AG04449 (cell line): ENCODE results near the gene ETV6.

ENCODE experiments used
- CTCF ChIA-PET: fragments of 350-600 bp; formaldehyde crosslinking; extraction: SDS; loops from one replicate; lab custom pipeline; 2021; ENCODE audit warnings: antibody characterized with exemption; lab: Yijun Ruan, JAX
- POLR2A ChIA-PET: fragments of 400-600, 350-600 bp; formaldehyde crosslinking; extraction: SDS; loops from one replicate; lab custom pipeline; 2020; ENCODE audit warnings: antibody characterized with exemption, inconsistent platforms; lab: Yijun Ruan, JAX
- DNase-seq: peaks from one replicate; pipeline ENCODE4 v3.0.0-alpha.2; 2010; ENCODE audit warnings: low read depth, low spot score
- H3K4me3 ChIP-seq: 2 replicates; pipeline ENCODE4 v1.5.1; 2011; ENCODE audit warnings: low read depth, mild to moderate bottlenecking, control low read depth, low read length
- TF ChIP-seq, protein P1 (sequence below): IDR thresholded peaks from one replicate; pipeline ENCODE4 v1.5.1; 2011; ENCODE audit warnings: mild to moderate bottlenecking, moderate library complexity, low read length, control low read depth, inconsistent platforms; ENCODE audit not compliant: insufficient read depth; ENCODE audit errors: missing control alignments

Gene ETV6

DNA sequence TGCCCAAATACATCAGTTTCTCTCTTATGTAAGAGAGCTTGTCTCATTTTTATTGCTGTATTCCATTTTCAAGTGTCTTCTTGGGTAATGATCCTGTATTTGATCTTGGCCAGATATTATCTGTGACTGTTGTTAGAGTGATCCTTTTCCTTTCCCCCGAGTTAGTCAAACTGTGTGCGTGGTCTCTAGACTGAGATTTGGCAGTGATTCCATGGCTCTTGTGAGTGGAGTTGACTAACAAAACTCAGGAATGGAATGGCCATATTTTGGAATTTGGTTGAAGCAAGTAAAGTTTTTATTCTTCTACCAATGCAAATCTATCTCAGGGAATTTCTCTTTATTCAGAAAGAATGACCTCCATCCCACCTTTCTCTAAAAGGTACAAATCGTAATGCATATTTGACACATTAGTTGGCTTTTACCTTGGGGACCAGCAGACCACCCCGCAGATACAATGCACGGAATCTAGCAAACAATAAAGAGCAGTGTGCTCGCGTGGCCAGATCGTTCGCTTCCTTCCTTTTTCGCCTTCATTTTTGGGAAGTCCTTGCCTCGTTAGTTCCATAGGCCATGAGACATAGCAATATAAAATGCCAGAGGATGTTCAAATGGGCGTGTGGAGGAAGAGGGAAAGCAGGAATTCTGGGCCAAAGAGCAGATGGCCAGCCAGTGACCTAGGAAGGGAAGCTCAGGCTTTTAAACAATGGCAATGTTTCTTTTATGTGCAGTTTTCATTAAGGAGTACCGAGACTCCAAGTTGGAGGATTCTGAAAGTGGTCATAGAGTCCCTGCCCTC is 24.4 kb downstream of the ETV6 start:
- ChIA-PET CTCF (no interaction called here), POLR2A (no interaction called here)

DNA sequence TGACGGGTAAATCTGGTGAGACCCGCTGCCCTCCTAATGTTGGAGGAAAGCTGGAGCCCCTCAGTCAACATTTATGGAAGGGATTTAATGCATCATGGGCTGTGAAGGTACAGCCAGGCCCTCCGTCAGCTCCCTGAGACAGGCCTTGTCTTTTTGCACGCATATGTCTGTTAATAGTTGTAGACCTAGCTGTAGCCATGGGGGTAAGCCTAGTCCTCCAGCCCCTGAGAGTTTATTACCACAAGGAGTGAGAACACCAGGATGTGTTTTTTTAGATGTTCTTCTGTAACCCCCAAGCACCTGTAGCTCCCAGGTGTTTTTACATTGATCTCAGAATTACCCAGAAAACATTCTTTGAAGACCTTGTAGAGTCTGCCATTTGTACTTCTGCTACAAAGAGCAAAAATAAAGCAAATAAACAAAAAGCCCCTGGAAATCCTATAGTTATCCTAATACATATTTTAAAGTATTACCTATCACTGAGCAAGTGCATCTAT is 25.5 kb downstream of the ETV6 start:
- POLR2A ChIA-PET, result no interaction called here
- CTCF ChIA-PET, result no interaction called here
- no peak for DNase-seq

More for the DNA sequence above, 24.4 kb downstream of the ETV6 start:
- DNase-seq, result no peak
- no peak overlapping the region for H3K4me3 ChIP-seq
- TF ChIP-seq, protein P1, sequence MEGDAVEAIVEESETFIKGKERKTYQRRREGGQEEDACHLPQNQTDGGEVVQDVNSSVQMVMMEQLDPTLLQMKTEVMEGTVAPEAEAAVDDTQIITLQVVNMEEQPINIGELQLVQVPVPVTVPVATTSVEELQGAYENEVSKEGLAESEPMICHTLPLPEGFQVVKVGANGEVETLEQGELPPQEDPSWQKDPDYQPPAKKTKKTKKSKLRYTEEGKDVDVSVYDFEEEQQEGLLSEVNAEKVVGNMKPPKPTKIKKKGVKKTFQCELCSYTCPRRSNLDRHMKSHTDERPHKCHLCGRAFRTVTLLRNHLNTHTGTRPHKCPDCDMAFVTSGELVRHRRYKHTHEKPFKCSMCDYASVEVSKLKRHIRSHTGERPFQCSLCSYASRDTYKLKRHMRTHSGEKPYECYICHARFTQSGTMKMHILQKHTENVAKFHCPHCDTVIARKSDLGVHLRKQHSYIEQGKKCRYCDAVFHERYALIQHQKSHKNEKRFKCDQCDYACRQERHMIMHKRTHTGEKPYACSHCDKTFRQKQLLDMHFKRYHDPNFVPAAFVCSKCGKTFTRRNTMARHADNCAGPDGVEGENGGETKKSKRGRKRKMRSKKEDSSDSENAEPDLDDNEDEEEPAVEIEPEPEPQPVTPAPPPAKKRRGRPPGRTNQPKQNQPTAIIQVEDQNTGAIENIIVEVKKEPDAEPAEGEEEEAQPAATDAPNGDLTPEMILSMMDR, result no peak

GRCh38 chr12:11676052-11676451 is 26.6 kb downstream of the ETV6 start:
- TF ChIP-seq, protein P1, result no peak
- ChIA-PET POLR2A (interaction anchor here (0.5 kb wide), 1 partner anchor 19 kb away, joined by 3 read pairs; no protein-coding TSS in a partner anchor), CTCF (no interaction called here)
- no peak for DNase-seq
- no peak overlapping the region for H3K4me3 ChIP-seq

More for the DNA sequence above, 25.5 kb downstream of the ETV6 start:
- TF ChIP-seq, protein P1, result no peak
- no peak overlapping the region for H3K4me3 ChIP-seq

- DNase-seq, result no peak
- ChIA-PET POLR2A (no interaction called here), CTCF (no interaction called here)
- H3K4me3 ChIP-seq, result no peak overlapping the region
- TF ChIP-seq, protein P1, result no peak
Observed at GRCh38 chr12:11677093-11677492, 27.6 kb downstream of the ETV6 start.

DNA sequence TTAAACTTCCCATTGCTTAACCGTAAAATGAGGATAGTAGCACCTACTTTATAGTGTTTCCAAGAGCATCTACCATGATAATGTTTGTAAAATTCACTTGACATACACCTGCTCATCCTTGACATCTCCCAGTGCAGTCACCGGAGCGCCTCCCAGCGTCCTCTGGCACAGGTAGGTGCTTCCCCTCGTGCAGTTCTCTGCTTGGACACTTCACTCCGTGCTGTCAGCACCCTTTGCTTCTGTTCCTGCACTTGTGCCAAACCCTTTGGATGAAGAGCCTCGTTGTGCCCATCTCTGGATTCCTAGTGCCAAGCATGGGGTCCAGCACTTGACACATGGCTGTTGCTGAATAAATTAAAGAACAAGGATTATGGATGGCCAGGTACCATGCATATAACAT is 28.3 kb downstream of the ETV6 start:
- no peak overlapping the region for H3K4me3 ChIP-seq
- ChIA-PET POLR2A (no interaction called here), CTCF (no interaction called here)
- TF ChIP-seq, protein P1, result no peak
- no peak for DNase-seq

GRCh38 chr12:11678781-11679180 is 29.3 kb downstream of the ETV6 start:
- DNase-seq, result no peak
- POLR2A ChIA-PET, result no interaction called here
- H3K4me3 ChIP-seq, result no peak overlapping the region
- TF ChIP-seq, protein P1, result no peak
- CTCF ChIA-PET, result no interaction called here
